Fibroblast of pulmonary artery (primary cell): Measurements from ENCODE around the gene FERMT3.

Experiments used
- DNase-seq: peaks from one replicate; pipeline ENCODE4 v3.0.0-alpha.2; 2010; ENCODE audit warnings: low read depth
- H3K4me3 ChIP-seq: replicated peaks from 2 replicates; pipeline ENCODE4 v1.5.1; 2011; ENCODE audit warnings: low read depth, mild to moderate bottlenecking, control low read depth, low read length, moderate library complexity
- TF ChIP-seq, protein P1 (sequence below): IDR thresholded peaks from 2 replicates; pipeline ENCODE4 v1.5.1; 2011; ENCODE audit warnings: mild to moderate bottlenecking, control low read depth, low read length, inconsistent platforms; ENCODE audit errors: missing control alignments

Gene FERMT3

DNA sequence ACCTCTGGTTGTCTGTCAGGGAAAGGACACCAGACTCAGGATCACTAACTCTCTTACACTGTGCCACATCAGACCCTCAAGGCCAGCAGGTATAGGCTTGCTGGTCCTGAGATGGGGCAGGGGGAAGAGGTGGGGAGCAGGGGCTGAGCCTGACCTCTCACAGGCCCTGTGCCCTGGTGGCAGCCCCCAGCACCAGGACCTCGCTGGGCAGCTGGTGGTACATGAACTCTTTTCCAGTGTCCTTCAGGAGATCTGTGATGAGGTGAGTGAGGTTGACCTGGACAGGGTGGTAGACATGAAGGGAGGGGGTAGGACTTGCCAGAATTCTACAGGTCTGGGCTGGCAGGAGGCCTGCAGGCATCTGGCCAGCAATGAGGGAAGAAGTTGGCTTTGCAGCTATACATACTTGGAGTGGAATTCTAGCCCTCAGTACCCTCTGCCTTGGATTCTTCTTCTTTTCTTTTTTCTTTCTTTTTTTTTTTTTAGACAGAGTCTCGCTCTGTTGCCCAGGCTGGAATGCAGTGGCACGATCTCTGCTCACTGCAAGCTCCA lies 21.0 kb downstream of the FERMT3 start:
- DNase-seq: no peak
- TF ChIP-seq, protein P1, sequence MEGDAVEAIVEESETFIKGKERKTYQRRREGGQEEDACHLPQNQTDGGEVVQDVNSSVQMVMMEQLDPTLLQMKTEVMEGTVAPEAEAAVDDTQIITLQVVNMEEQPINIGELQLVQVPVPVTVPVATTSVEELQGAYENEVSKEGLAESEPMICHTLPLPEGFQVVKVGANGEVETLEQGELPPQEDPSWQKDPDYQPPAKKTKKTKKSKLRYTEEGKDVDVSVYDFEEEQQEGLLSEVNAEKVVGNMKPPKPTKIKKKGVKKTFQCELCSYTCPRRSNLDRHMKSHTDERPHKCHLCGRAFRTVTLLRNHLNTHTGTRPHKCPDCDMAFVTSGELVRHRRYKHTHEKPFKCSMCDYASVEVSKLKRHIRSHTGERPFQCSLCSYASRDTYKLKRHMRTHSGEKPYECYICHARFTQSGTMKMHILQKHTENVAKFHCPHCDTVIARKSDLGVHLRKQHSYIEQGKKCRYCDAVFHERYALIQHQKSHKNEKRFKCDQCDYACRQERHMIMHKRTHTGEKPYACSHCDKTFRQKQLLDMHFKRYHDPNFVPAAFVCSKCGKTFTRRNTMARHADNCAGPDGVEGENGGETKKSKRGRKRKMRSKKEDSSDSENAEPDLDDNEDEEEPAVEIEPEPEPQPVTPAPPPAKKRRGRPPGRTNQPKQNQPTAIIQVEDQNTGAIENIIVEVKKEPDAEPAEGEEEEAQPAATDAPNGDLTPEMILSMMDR: no peak
- H3K4me3 ChIP-seq: peak overlapping the region; percentile 79

DNA sequence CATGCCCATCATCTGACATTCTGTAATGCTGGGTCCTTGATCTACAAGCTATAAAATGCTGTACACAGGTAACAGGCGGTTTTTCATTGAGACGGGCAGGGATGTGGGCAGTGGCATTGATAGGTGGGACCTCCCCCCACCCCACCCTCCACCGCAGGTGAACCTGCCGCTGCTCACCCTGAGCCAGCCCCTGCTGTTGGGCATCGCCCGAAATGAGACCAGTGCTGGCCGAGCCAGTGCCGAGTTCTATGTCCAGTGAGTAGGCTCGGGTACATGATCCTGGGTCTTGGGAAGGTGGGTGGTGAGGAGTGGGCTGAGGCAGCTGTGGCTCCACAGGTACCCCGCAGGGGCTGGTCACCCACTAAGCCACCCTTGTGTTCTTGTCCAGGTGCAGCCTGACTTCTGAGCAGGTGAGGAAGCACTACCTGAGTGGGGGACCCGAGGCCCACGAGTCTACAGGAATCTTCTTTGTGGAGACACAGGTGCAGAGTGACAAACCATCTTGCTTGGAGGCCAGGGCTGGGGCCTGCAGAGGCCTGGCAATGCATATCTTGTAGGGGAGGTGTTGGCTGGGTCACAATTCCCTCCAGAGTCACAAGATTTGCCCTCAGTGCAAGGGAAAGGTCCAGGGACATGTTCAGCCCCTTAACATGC lies 22.7 kb downstream of the FERMT3 start:
- H3K4me3 ChIP-seq: no peak overlapping the region
- TF ChIP-seq, protein P1: no peak
- no peak for DNase-seq

DNA sequence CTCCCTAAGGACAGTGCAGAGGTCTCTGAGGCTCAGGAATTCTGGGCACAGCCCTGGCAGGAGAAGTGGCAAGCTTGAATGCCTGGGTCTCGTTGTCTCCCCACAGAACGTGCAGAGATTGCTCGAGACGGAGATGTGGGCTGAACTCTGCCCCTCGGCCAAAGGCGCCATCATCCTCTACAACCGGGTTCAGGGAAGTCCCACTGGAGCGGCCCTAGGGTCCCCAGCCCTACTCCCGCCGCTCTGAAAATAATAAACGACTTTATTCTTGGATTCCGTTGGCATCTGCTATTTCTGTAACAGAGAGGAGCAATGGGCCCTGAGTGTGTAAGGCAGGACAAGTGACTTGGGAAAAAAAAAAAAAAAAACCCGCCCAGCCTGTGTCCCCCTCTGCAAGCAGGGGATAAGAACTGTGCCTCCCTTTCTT lies 23.2 kb downstream of the FERMT3 start:
- peak overlapping the region; percentile 76 for H3K4me3 ChIP-seq
- TF ChIP-seq, protein P1: no peak
- DNase-seq: no peak

DNA sequence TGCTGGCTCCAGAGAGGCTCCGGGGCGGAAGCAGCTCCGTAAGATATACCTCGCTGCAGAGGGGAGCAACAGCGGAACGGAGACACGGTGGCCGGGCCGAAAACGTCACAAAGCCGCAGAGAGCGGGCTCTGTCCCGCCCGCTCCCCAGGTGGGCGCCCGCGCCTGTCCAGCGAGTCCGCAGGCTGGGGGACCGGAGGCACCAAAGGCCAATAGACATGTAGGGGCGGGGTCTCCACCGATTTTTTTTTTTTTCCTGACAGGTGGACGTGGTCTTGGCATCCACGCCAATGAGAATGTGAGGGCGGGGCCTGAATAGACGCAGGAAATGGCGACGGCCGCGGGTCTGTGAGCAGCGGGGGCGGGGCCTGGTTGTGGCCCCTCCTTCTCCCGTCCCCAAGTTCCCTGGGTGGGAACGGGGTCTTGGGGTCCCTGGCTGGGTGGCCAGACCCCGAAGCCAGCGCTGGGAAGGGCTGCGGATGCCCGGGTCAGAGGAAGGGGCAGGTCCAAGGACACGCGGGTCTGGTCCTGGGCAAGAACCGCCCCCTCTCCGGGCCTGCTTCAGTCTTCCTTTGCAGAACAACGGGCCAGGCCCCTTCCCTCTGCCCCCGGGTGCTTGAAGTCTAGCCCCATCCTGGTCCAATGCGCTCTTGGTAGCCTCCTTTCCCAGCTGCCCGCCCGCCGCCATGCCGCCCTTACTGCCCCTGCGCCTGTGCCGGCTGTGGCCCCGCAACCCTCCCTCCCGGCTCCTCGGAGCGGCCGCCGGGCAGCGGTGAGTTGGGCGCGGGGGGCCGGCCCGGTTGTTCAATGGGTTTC lies 23.9 kb downstream of the FERMT3 start, which contains the start of gene DNAJC4:
Gene DNAJC4 (plus strand): TSS at position 378 of the 814 bp plus-strand sequence. CDS start 307 bp downstream, at position 685.
- peak within 1 kb of the TSS; percentile 76 for H3K4me3 ChIP-seq
- DNase-seq: peak; percentile 86
- TF ChIP-seq, protein P1: no peak

DNA sequence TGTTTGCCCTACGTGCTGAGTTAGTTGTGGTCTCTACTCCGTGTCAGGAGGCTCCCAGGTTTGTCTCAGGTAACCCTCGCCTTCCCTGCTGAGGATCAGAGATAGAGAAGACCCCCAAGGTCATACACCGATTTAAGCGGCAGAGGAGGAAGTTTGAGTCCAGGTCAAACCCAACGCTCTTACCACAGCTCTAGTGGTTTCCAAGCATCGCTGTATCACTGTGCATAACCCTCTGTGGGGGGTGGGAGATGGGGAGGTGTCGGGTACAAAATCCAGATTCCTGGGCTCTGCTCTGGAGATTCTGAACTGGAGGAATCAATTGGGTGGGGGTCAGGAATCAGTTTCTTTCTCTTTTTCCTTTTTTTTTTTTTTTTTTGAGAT lies 24.5 kb downstream of the FERMT3 start:
- DNase-seq: no peak
- TF ChIP-seq, protein P1: no peak
- H3K4me3 ChIP-seq: peak overlapping the region; percentile 76

DNA sequence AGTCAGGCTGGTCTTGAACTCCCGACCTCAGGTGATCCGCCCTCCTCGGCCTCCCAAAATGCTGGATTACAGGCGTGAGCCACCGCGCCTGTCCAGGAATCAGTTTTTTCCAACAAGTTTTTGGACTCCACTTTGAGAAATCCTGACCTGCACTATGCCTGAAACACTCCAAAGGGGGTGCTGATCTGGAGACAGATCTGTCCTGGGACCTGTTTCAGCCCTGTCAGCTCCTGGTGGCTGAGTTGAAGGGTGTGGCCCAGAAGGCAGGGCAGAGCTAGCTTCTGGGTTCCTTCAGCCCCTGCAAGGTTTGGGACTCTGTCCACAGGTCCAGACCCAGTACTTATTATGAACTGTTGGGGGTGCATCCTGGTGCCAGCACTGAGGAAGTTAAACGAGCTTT lies 25.0 kb downstream of the FERMT3 start:
- no peak overlapping the region for H3K4me3 ChIP-seq
- TF ChIP-seq, protein P1: no peak
- no peak for DNase-seq
